Suprapubic skin (tissue), 3 donors: ENCODE data around the gene MCF2L2.

Experiments used
- POLR2AphosphoS5 ChIP-seq, 3 donors: sonication (generic); formaldehyde crosslinking; IDR thresholded peaks; one replicate each; pipeline ENCODE4 v1.6.1; 2017; ENCODE audit warnings: antibody characterized with exemption in 3 of 3
- TF ChIP-seq, protein P1 (sequence below), 2 donors: fragments of 200-600 bp in 1 of 2; fragments of 450-650 bp in 1 of 2; sonication (generic) in 1 of 2; IDR thresholded peaks; one replicate each; pipeline ENCODE4 v1.5.1; 2016 to 2019; ENCODE audit warnings: antibody characterized with exemption in 2 of 2, mild to moderate bottlenecking in 1 of 2, moderate library complexity in 1 of 2

DNA sequence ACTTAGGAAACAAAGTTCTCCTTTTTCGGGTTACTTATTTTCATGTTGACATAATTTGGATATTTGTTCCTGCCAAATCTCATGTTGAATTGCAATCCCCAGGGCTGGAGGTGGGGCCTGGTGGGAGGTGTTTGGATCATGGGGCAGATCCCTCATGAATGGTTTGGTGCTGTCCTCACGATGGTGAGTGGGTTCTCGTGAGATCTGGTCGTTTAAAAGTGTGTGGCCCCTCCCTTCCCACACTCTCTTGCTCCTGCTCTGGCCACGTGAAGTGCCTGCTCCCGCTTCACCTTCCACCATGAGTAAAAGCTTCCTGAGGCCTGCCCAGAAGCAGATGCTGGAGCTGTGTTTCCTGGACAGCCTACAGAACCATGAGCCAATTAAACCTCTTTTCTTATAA, 43.7 kb upstream of the MCF2L2 start:
- TF ChIP-seq, protein P1, sequence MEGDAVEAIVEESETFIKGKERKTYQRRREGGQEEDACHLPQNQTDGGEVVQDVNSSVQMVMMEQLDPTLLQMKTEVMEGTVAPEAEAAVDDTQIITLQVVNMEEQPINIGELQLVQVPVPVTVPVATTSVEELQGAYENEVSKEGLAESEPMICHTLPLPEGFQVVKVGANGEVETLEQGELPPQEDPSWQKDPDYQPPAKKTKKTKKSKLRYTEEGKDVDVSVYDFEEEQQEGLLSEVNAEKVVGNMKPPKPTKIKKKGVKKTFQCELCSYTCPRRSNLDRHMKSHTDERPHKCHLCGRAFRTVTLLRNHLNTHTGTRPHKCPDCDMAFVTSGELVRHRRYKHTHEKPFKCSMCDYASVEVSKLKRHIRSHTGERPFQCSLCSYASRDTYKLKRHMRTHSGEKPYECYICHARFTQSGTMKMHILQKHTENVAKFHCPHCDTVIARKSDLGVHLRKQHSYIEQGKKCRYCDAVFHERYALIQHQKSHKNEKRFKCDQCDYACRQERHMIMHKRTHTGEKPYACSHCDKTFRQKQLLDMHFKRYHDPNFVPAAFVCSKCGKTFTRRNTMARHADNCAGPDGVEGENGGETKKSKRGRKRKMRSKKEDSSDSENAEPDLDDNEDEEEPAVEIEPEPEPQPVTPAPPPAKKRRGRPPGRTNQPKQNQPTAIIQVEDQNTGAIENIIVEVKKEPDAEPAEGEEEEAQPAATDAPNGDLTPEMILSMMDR (IDR thresholded peaks at IDR 0.05) = no peak
- no peak for TF ChIP-seq POLR2AphosphoS5 (IDR thresholded peaks at IDR 0.05)
